GM10266 (cell line): ENCODE results near the gene ATP8A2.

Source experiments
- DNase-seq: peaks from one replicate; pipeline ENCODE4 v3.0.0; 2012; ENCODE audit errors: extremely low spot score
- CTCF ChIP-seq: IDR thresholded peaks from 2 replicates; pipeline ENCODE4 v1.5.1; 2012; ENCODE audit warnings: mild to moderate bottlenecking, low read depth; ENCODE audit not compliant: control insufficient read depth, insufficient read depth; ENCODE audit errors: missing control alignments

ATP8A2 gene

GRCh38 chr13:25668345-25668744, 296.6 kb downstream of the ATP8A2 start:
- no peak for TF ChIP-seq CTCF

GRCh38 chr13:25673711-25674110, 301.9 kb downstream of the ATP8A2 start:
- TF ChIP-seq CTCF, result no peak
- no peak for DNase-seq

More at GRCh38 chr13:25668345-25668744, 296.6 kb downstream of the ATP8A2 start:
- DNase-seq, result no peak

GRCh38 chr13:25674371-25674770, 302.6 kb downstream of the ATP8A2 start:
- no peak for DNase-seq
- TF ChIP-seq CTCF, result no peak

- no peak for TF ChIP-seq CTCF
- no peak for DNase-seq
Observed at GRCh38 chr13:25675060-25675459, 303.3 kb downstream of the ATP8A2 start.

- no peak for TF ChIP-seq CTCF
- DNase-seq, result no peak
Observed at GRCh38 chr13:25677956-25678355, 306.2 kb downstream of the ATP8A2 start.

- no peak for TF ChIP-seq CTCF
- DNase-seq, result no peak
Observed at GRCh38 chr13:25678398-25678797, 306.6 kb downstream of the ATP8A2 start.

- no peak for TF ChIP-seq CTCF
- DNase-seq, result no peak
Observed at GRCh38 chr13:25679159-25679558, 307.4 kb downstream of the ATP8A2 start.
